Prostate gland (tissue), 2 donors: Measurements from ENCODE around the gene MCOLN1. TPM values are rescaled to one million over a fixed set of nuclear protein-coding genes. Genes with fewer than 3 reads are reported as not detected.

Source experiments
- DNase-seq: peaks from one replicate; pipeline ENCODE4 v3.0.0-alpha.2; 2019; ENCODE audit warnings: low spot score
- H3K27ac ChIP-seq, 2 donors: fragments of 200-600 bp; sonication (generic); 2 replicates each; pipeline ENCODE4 v1.5.1; 2017 to 2019
- H3K27me3 ChIP-seq: fragments of 200-600 bp; sonication (generic); replicated peaks from 2 replicates; pipeline ENCODE4 v1.5.1; 2019; ENCODE audit not compliant: insufficient read depth
- H3K36me3 ChIP-seq, 2 donors: fragments of 200-600 bp; sonication (generic); 1 replicate in 1 of 2; 2 replicates in 1 of 2; pipeline versions ENCODE4 v1.5.1 to v1.8.1; 2017 to 2019
- H3K4me1 ChIP-seq: fragments of 200-600 bp; sonication (generic); replicated peaks from 2 replicates; pipeline ENCODE4 v1.5.1; 2019
- H3K4me3 ChIP-seq, 2 donors: fragments of 200-600 bp; sonication (generic); 2 replicates each; pipeline ENCODE4 v1.5.1; 2017 to 2019
- H3K9me3 ChIP-seq: fragments of 200-600 bp; sonication (generic); 2 replicates; pipeline ENCODE4 v1.5.1; 2017
- CTCF ChIP-seq, 4 experiments: fragments of 200-600 bp in 2 of 4; fragments of 450-650 bp in 2 of 4; sonication (generic) in 2 of 4; IDR thresholded peaks; 1 replicate in 3 of 4; 2 replicates in 1 of 4; pipeline ENCODE4 v1.5.1; 2016 to 2019; ENCODE audit warnings: antibody characterized with exemption in 4 of 4, mild to moderate bottlenecking in 2 of 4, moderate library complexity in 2 of 4
- POLR2A ChIP-seq: fragments of 450-650 bp; IDR thresholded peaks from one replicate; pipeline ENCODE4 v1.6.1; 2016; ENCODE audit warnings: antibody characterized with exemption, mild to moderate bottlenecking
- POLR2AphosphoS5 ChIP-seq: sonication (generic); formaldehyde crosslinking; IDR thresholded peaks from one replicate; pipeline ENCODE4 v1.6.1; 2017; ENCODE audit warnings: antibody characterized with exemption
- WGBS: methylation state at CpG from one replicate; pipeline ENCODE4 v1.1.5; 2018; 5-methylcytosine and 5-hydroxymethylcytosine counted together
- intact Hi-C: fragments of 100-400 bp; cut with DNase I; formaldehyde crosslinking; loops from one replicate; pipeline ENCODE4 v1.14.2; 2022
- total RNA-seq, 2 donors: library from RNA; depleted of rRNA; stranded (reverse); fragments of >200 nt; gene quantifications; one replicate each; pipeline ENCODE4 v1.1.0, GENCODE V29; 2016

The MCOLN1 gene
- total RNA-seq, 2 donors from 2014 or later: 13.4 to 24.8 TPM

DNA sequence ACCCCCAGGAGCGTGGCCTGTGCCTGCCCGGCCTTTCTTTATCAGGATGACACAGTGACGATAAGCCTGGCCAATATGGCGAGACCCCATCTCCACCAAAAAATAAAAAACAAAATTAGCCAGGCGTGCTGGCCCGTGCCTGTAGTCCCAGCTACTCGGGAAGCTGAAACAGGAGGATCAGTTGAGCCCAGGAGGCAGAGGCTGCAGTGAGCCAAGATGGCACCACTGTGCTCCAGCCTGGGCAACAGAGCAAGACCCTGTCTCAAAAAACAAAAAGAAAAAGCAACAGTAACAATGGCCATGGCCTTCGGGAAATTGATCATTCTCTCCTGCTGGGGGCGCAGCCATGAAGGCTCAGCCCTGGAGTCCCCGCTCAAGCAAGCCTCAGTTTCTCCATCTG lies 44.7 kb upstream of the MCOLN1 start:
- Histone ChIP-seq H3K4me3 (no peak overlapping the region), H3K4me1 (no peaks in the 10 kb centered on the region), H3K27ac (no peak overlapping the region), H3K9me3 (no peaks in the 10 kb centered on the region), H3K36me3 (no peaks in the 10 kb centered on the region), H3K27me3 (no peaks in the 10 kb centered on the region)
- DNase-seq: no peak
- TF ChIP-seq CTCF (IDR thresholded peaks at IDR 0.05) (no peak), POLR2A (no peak)
- 96% methylated on average over 10 of the region's 10 CpGs for WGBS
- intact Hi-C loops: no loop called here

DNA sequence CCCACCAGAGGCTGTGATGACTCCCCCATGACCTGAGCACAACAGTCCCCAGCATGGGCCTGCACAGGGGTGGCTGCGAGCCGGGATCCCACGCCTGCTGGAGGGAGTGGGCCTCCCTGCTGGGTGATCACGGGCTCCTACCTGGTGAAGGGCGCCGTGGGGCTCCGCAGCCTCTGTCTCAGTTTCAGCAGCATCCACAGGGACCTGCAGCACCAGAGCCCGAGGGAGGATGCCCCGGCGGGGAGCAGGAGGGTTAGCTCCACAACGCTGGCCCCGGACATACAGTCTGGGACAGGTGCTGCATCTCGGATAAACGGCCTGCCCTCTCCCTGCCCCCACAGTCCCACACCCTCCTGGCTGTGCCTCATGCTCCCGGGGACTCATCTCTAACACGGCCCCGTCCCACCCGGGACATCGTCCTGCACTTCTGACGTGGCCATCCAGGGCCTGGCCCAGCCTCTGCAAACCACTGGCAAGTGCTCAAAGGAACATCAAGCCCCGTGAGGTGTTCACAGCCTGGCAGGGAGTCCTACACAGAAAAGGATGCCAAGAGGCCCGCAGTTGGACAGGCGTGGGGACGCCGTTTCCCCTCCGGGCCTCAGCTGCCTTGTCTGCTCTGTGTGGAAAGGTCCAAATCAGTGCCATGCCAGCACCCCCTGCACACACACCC lies 44.1 kb upstream of the MCOLN1 start:
- H3K4me3 ChIP-seq: no peak overlapping the region
- H3K36me3 ChIP-seq: no peaks in the 10 kb centered on the region
- no peak for TF ChIP-seq POLR2A
- no peak for TF ChIP-seq CTCF (IDR thresholded peaks at IDR 0.05)
- TF ChIP-seq POLR2AphosphoS5: no peak
- H3K27ac ChIP-seq: no peak overlapping the region
- DNase-seq: no peak
- H3K4me1 ChIP-seq: no peaks in the 10 kb centered on the region
- 55% methylated on average over 16 of the region's 26 CpGs for WGBS
- no peaks in the 10 kb centered on the region for H3K27me3 ChIP-seq
- no peaks in the 10 kb centered on the region for H3K9me3 ChIP-seq
- intact Hi-C loops: no loop called here

DNA sequence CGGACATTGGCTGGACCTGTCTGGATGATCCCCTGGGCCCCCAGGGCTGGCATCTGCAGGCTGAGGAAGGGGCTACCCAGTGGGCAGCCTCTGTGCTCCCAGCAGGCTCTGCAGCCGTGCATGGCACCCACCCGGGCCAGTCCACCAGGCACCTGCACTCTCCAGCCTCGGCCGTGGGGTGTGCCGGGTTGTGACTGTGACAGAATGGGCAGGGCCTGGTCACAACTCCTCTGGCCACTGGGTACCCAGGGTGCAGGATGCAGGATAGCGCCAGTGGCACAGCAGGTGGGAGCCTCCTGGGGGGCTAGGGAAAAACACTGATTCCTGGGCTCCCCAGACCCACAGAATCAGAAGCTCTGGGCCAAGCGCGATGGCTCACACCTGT lies 43.6 kb upstream of the MCOLN1 start:
- 82% methylated on average over 4 of the region's 9 CpGs for WGBS

GRCh38 chr19:7480222-7480969 lies 42.0 kb upstream of the MCOLN1 start:
- Histone ChIP-seq H3K27me3 (no peaks in the 10 kb centered on the region), H3K4me3 (no peak overlapping the region), H3K4me1 (no peaks in the 10 kb centered on the region), H3K36me3 (no peaks in the 10 kb centered on the region), H3K27ac (no peak overlapping the region), H3K9me3 (no peaks in the 10 kb centered on the region)
- WGBS: 71% methylated on average over 11 of the region's 11 CpGs
- intact Hi-C loops: no loop called here
- TF ChIP-seq CTCF (IDR thresholded peaks at IDR 0.05): no peak
- no peak for TF ChIP-seq POLR2A
- TF ChIP-seq POLR2AphosphoS5: no peak
- no peak for DNase-seq

More for the DNA sequence above, 43.6 kb upstream of the MCOLN1 start:
- H3K4me1 ChIP-seq: no peaks in the 10 kb centered on the region
- DNase-seq: no peak
- TF ChIP-seq POLR2AphosphoS5: no peak
- no peak for TF ChIP-seq POLR2A
- TF ChIP-seq CTCF (IDR thresholded peaks at IDR 0.05): no peak
- H3K27ac ChIP-seq: no peak overlapping the region
- H3K9me3 ChIP-seq: no peaks in the 10 kb centered on the region
- H3K27me3 ChIP-seq: no peaks in the 10 kb centered on the region
- intact Hi-C loops: no loop called here
- H3K4me3 ChIP-seq: no peak overlapping the region
- H3K36me3 ChIP-seq: no peaks in the 10 kb centered on the region

DNA sequence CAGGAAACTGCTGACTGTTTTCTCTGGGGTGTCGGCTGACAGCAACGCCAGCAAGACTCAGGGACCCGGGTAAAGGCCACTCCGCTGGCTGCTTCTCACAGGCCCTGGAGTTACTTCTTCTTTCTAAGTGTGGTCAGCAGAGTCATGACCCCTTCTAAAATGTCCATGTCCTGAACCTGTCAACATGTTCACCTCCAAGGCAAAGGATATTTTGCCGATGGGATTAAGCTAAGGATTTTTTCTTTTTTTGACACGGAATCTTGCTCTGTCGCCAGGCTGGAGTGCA lies 41.5 kb upstream of the MCOLN1 start:
- no peaks in the 10 kb centered on the region for H3K4me1 ChIP-seq
- no peaks in the 10 kb centered on the region for H3K27me3 ChIP-seq
- TF ChIP-seq POLR2A (no peak), CTCF (IDR thresholded peaks at IDR 0.05) (no peak), POLR2AphosphoS5 (no peak)
- no peak for DNase-seq
- intact Hi-C loops: no loop called here
- H3K36me3 ChIP-seq: no peaks in the 10 kb centered on the region
- no peak overlapping the region for H3K4me3 ChIP-seq
- no peaks in the 10 kb centered on the region for H3K9me3 ChIP-seq
- 76% methylated on average over 7 of the region's 7 CpGs for WGBS
- H3K27ac ChIP-seq: no peak overlapping the region
